ENCODE data around the gene MDFI. TPM values are rescaled to one million over a fixed set of nuclear protein-coding genes. Genes with fewer than 3 reads are reported as not detected.

Gene MDFI
- total RNA-seq, 4 donors from 2014 or later = 1.4 to 6.5 (median 2.3) TPM; not detected in 1

DNA sequence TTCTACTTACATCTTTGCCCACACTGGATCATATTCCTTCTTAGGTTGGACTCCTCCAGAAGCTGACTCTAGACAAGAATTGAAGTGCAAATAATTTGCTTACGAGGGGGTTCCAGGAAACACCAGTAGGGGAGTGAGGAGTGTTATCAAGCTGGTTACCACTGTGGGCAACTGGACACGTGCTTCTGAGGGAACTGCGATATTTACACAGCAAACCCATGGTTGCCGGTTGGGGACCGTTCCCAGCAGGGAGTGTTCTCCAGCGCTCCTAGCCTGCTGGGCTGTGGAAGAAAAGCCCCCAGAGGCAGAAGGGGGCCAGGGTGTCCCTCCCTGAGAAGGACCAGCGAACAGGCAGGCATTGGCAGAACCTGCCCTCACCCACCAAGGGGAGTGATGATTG is 21.7 kb downstream of the MDFI start:
- 74% methylated on average over 3 of the region's 7 CpGs; no CpG with 5 or more reads in 1 of the 2 donors for WGBS, 2 donors (ENCODE audit: low coverage in 1 of 2)
- no peak for ATAC-seq
- Histone ChIP-seq H3K4me3 (no peak overlapping the region), H3K4me1 (peaks cover 0 to 5% (median 0%) of the 10 kb centered on the region in 3 donors), H3K27me3 (peaks cover 51% of the 10 kb centered on the region), H3K27ac (no peak overlapping the region), H3K9me3 (no peaks in the 10 kb centered on the region), H3K36me3 (no peaks in the 10 kb centered on the region)
- TF ChIP-seq POLR2A (IDR thresholded peaks at IDR 0.05) (no peak), POLR2AphosphoS5 (IDR thresholded peaks at IDR 0.05) (no peak), EP300 (IDR thresholded peaks at IDR 0.05) (no peak)
- TF ChIP-seq, protein P1, sequence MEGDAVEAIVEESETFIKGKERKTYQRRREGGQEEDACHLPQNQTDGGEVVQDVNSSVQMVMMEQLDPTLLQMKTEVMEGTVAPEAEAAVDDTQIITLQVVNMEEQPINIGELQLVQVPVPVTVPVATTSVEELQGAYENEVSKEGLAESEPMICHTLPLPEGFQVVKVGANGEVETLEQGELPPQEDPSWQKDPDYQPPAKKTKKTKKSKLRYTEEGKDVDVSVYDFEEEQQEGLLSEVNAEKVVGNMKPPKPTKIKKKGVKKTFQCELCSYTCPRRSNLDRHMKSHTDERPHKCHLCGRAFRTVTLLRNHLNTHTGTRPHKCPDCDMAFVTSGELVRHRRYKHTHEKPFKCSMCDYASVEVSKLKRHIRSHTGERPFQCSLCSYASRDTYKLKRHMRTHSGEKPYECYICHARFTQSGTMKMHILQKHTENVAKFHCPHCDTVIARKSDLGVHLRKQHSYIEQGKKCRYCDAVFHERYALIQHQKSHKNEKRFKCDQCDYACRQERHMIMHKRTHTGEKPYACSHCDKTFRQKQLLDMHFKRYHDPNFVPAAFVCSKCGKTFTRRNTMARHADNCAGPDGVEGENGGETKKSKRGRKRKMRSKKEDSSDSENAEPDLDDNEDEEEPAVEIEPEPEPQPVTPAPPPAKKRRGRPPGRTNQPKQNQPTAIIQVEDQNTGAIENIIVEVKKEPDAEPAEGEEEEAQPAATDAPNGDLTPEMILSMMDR (IDR thresholded peaks at IDR 0.05) = no peak

DNA sequence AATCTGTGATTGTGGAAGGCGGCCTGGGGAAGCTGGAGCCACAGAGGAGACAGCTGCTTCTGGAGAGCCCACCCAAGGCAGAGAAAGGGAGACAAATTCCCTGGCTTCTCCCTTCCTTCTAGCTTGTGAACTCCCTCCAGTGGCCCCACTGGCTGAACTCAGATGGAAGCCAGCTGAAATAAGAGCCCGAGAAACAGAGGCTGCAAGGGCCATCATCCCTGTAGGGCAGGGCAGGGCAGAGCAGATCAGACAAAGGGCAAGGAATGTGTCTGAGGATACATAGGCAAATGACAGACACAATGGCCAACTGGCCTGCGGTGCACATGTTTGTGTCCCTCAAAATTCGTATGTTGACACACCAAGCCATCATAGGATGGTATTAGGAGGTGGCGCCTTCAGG is 25.3 kb downstream of the MDFI start:
- TF ChIP-seq POLR2AphosphoS5 (IDR thresholded peaks at IDR 0.05) (no peak), EP300 (IDR thresholded peaks at IDR 0.05) (no peak), POLR2A (IDR thresholded peaks at IDR 0.05) (no peak)
- TF ChIP-seq, protein P1 (IDR thresholded peaks at IDR 0.05) = no peak
- Histone ChIP-seq H3K36me3 (no peaks in the 10 kb centered on the region), H3K27ac (no peak overlapping the region), H3K27me3 (peaks cover 29% of the 10 kb centered on the region), H3K4me1 (no peaks in the 10 kb centered on the region), H3K4me3 (no peak overlapping the region), H3K9me3 (no peaks in the 10 kb centered on the region)
- 75 to 90% methylated on average over 4 to 5 of the region's 5 CpGs for WGBS, 2 donors (ENCODE audit: low coverage in 1 of 2)
- no peak for ATAC-seq

DNA sequence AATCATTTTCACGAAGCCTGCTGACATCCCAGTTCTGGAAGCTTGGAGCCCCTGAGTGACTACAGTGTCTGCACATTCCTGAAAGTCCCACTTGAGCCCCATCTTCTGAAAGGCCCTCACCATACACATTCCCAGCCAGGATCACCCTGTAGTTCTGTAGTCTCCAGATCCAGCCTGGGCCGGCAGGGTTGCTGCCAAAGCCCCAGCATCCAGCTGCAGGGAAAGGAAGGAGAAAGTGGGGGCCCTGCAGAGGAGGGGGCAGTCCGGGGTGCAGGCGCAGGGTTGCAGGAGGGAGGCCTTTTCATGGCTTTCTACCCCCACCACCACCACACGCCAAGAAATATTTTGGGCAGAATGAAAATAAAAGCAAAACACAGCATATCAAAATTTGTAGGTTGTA is 26.0 kb downstream of the MDFI start:
- Histone ChIP-seq H3K36me3 (no peaks in the 10 kb centered on the region), H3K9me3 (no peaks in the 10 kb centered on the region), H3K4me1 (no peaks in the 10 kb centered on the region), H3K27me3 (peaks cover 22% of the 10 kb centered on the region), H3K4me3 (no peak overlapping the region), H3K27ac (no peak overlapping the region)
- 85 to 100% methylated on average over 1 to 2 of the region's 5 CpGs for WGBS, 2 donors (ENCODE audit: low coverage in 1 of 2)
- ATAC-seq = no peak
- no peak for TF ChIP-seq POLR2A (IDR thresholded peaks at IDR 0.05)
- no peak for TF ChIP-seq POLR2AphosphoS5 (IDR thresholded peaks at IDR 0.05)
- TF ChIP-seq, protein P1 (IDR thresholded peaks at IDR 0.05) = no peak
- no peak for TF ChIP-seq EP300 (IDR thresholded peaks at IDR 0.05)

DNA sequence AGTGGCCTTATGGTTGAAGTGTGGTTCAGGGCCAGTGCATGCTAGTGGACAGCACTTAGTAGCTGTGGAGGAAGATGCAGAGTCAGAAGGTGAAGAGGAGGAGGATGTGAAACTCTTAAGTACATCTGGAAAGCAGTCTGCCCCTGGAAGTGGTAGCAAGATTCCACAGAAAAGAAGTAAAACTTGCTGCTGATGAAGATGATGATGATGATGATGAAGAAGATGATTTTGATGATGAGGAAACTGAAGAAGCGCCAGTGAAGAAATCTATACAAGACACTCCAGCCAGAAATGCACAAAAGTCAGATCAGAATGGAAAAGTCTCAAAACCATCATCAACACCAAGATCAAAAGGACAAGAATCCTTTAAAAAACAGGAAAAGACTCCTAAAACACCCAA is 28.9 kb downstream of the MDFI start:
- Histone ChIP-seq H3K4me1 (no peaks in the 10 kb centered on the region), H3K9me3 (no peaks in the 10 kb centered on the region), H3K27me3 (peaks cover 5% of the 10 kb centered on the region), H3K4me3 (no peak overlapping the region), H3K36me3 (no peaks in the 10 kb centered on the region), H3K27ac (no peak overlapping the region)
- no peak for ATAC-seq
- TF ChIP-seq POLR2AphosphoS5 (IDR thresholded peaks at IDR 0.05) = no peak
- no peak for TF ChIP-seq EP300 (IDR thresholded peaks at IDR 0.05)
- TF ChIP-seq, protein P1 (IDR thresholded peaks at IDR 0.05) = no peak
- TF ChIP-seq POLR2A (IDR thresholded peaks at IDR 0.05) = no peak
- WGBS, 2 donors (ENCODE audit: low coverage in 1 of 2) = 100% methylated on average over 1 of the region's 1 CpG

DNA sequence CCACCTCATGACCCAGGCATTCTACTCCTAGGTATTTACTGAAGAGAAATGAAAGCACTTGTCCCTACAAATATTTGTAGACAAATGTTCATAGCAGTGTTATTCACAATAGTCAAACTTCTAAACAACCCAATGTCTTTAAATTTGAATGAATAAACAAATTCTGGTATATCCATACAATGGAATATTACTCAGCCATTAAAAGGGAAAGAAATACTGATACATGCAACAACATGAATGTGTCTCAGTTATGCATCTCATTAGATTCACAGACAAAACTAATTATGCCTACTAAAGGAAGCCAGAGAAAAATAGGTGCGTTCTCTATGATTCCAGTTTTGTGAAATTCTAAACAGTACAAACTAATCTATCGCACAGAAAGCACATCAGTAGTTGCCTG is 30.7 kb downstream of the MDFI start:
- Histone ChIP-seq H3K36me3 (no peaks in the 10 kb centered on the region), H3K27me3 (peaks cover 3% of the 10 kb centered on the region), H3K4me3 (no peak overlapping the region), H3K9me3 (no peaks in the 10 kb centered on the region), H3K4me1 (no peaks in the 10 kb centered on the region), H3K27ac (no peak overlapping the region)
- TF ChIP-seq POLR2AphosphoS5 (IDR thresholded peaks at IDR 0.05) = no peak
- TF ChIP-seq, protein P1 (IDR thresholded peaks at IDR 0.05) = no peak
- no peak for ATAC-seq
- 93 to 100% methylated on average over 2 of the region's 2 CpGs for WGBS, 2 donors (ENCODE audit: low coverage in 1 of 2)
